CD4-positive, CD25-positive, alpha-beta regulatory T cell (primary cell): ENCODE measurements around the gene SLC37A3. TPM values are rescaled to one million over a fixed set of nuclear protein-coding genes. Genes with fewer than 3 reads are reported as not detected.
"Not testable (repeated sequence)": the region's sequence is repeated elsewhere in the genome, so short reads cannot be mapped to it uniquely, and the experiment has no call there.

Experiments
- ATAC-seq, 2 donors: fragments of 150-1000 bp; cut with Tn5 transposase; one replicate each; pipeline ENCODE4 v1.10.0; 2021; ENCODE audit warnings: low read depth in 2 of 2, moderate number of reproducible peaks in 2 of 2, moderate library complexity in 1 of 2
- DNase-seq, 3 donors: peaks; one replicate each; pipeline versions ENCODE4 v3.0.0 to v3.0.0-alpha.2; 2012 to 2022; ENCODE audit warnings: mixed read lengths in 1 of 3
- H3K27ac ChIP-seq: one replicate; pipeline ENCODE4 v1.7.0; 2013; ENCODE audit warnings: mild to moderate bottlenecking, low read length; ENCODE audit not compliant: insufficient read depth, poor library complexity, severe bottlenecking
- H3K27me3 ChIP-seq: one replicate; pipeline ENCODE4 v1.7.0; 2013; ENCODE audit warnings: low read length; ENCODE audit not compliant: control insufficient read depth, insufficient read depth
- H3K36me3 ChIP-seq: one replicate; pipeline ENCODE4 v1.7.0; 2013; ENCODE audit warnings: mild to moderate bottlenecking, low read length, moderate library complexity; ENCODE audit not compliant: control insufficient read depth, insufficient read depth
- H3K4me1 ChIP-seq: 2 replicates; pipeline ENCODE4 v1.7.0; 2013; ENCODE audit warnings: mild to moderate bottlenecking, low read length; ENCODE audit not compliant: insufficient read depth, control insufficient read depth, poor library complexity, severe bottlenecking
- H3K4me3 ChIP-seq: one replicate; pipeline ENCODE4 v1.7.0; 2013; ENCODE audit warnings: low read depth, mild to moderate bottlenecking, low read length, moderate library complexity
- H3K9me3 ChIP-seq, 2 experiments: 1 replicate in 1 of 2; 2 replicates in 1 of 2; pipeline ENCODE4 v1.7.0; 2013; ENCODE audit warnings: low read length in 2 of 2, mild to moderate bottlenecking in 1 of 2, moderate library complexity in 1 of 2; ENCODE audit not compliant: control insufficient read depth in 2 of 2
- H3K27ac Mint-ChIP-seq, 3 donors: one replicate each; pipeline ENCODE4 v1.8.0; 2020 to 2022; ENCODE audit warnings: mild to moderate bottlenecking in 3 of 3, mixed read lengths in 3 of 3, moderate library complexity in 2 of 3
- H3K27me3 Mint-ChIP-seq: one replicate; pipeline ENCODE4 v1.8.0; 2022; ENCODE audit warnings: mild to moderate bottlenecking, mixed read lengths
- H3K36me3 Mint-ChIP-seq: one replicate; pipeline ENCODE4 v1.8.0; 2020; ENCODE audit warnings: mixed read lengths
- H3K4me1 Mint-ChIP-seq, 4 donors: one replicate each; pipeline ENCODE4 v1.8.0; 2020 to 2022; ENCODE audit warnings: mixed read lengths in 4 of 4, mild to moderate bottlenecking in 1 of 4
- H3K4me3 Mint-ChIP-seq, 4 donors: one replicate each; pipeline ENCODE4 v1.8.0; 2020 to 2022; ENCODE audit warnings: mild to moderate bottlenecking in 4 of 4, mixed read lengths in 4 of 4, moderate library complexity in 3 of 4
- H3K9me3 Mint-ChIP-seq, 7 donors: one replicate each; pipeline ENCODE4 v1.8.0; 2020 to 2022; ENCODE audit warnings: mixed read lengths in 7 of 7, mild to moderate bottlenecking in 3 of 7, moderate library complexity in 2 of 7
- polyA plus RNA-seq, 4 donors: library from polyadenylated mRNA; unstranded; fragments of 300-500 nt; fragmentation: Illumina TruSeq; gene quantifications; one replicate each; pipeline ENCODE4 v1.2.3, GENCODE V29; 2021
- total RNA-seq: library from RNA; stranded (reverse); gene quantifications from one replicate; pipeline ENCODE4 v1.2.3, GENCODE V29; 2022

The SLC37A3 gene
- total and polyA plus RNA-seq, 5 donors from 2014 or later: 13.0 to 44.7 (median 15.5) TPM

DNA sequence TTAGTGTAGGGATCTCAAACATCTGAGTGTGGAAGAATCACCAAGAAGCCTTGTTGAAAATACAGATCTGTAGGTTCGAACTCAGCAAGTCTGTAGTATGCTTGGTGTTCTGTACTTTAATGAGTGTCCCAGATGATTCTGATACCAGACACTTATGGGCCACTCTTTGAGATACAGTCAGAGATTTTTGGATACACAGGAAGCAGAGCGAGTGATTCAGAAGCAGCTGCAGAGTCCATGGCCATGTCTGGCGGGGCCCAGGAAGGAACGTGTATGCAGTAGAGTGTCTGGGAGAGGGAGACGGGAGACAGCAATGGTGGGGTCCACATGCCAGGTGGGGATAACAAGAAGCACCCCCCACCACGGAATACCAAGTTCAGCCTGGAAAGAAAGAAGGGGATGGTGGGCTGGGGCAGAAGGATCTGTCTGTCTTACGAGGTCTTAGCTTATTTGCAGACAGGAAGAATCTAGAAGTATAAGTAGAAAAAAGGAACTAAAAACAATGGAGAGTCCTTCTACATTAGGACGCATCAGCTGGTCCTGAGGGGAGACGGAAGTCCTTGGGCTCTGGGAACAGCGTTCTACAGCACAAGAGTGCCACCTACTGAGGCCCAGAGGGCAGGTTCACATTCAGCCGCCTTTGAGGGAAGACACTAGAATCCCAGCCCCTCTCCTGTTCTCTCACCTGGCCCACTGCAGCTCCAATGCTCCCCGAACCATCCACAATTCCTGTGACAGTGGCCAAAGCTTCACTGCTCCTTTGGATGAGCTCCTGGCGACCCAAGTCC is 55.4 kb downstream of the SLC37A3 start:
- Mint-ChIP-seq H3K36me3 (peaks cover 52% of the 10 kb centered on the region), H3K4me1 (peaks cover 0 to 7% (median 0%) of the 10 kb centered on the region in 4 donors), H3K27ac (peak overlapping the region in 2 of 3 donors; percentile 38 to 64), H3K4me3 (peak overlapping the region in 1 of 4 donors; percentile 15), H3K9me3 (no peaks in the 10 kb centered on the region), H3K27me3 (no peaks in the 10 kb centered on the region)
- Histone ChIP-seq H3K27ac (no peak overlapping the region), H3K9me3 (no peaks in the 10 kb centered on the region), H3K4me3 (no peak overlapping the region), H3K4me1 (no peaks in the 10 kb centered on the region), H3K36me3 (peaks cover 48% of the 10 kb centered on the region), H3K27me3 (no peaks in the 10 kb centered on the region)
- ATAC-seq: no peak
- DNase-seq: no peak

GRCh38 chr7:140338959-140339358 is 59.4 kb downstream of the SLC37A3 start:
- not testable (repeated sequence) for DNase-seq, ATAC-seq, H3K4me3 ChIP-seq, H3K9me3 Mint-ChIP-seq, H3K4me3 Mint-ChIP-seq, H3K9me3 ChIP-seq, H3K27me3 Mint-ChIP-seq, H3K27ac Mint-ChIP-seq, H3K27ac ChIP-seq, H3K4me1 Mint-ChIP-seq, H3K4me1 ChIP-seq, H3K27me3 ChIP-seq
- peaks cover 58% of the 10 kb centered on the region for H3K36me3 Mint-ChIP-seq
- H3K36me3 ChIP-seq: peaks cover 51% of the 10 kb centered on the region

- H3K27me3 ChIP-seq: no peaks in the 10 kb centered on the region
- H3K4me1 ChIP-seq: no peaks in the 10 kb centered on the region
- H3K4me1 Mint-ChIP-seq: peaks cover 0 to 13% (median 4%) of the 10 kb centered on the region in 4 donors
- DNase-seq (no peak), ATAC-seq (no peak)
- H3K36me3 Mint-ChIP-seq: peaks cover 37% of the 10 kb centered on the region
- no peaks in the 10 kb centered on the region for H3K9me3 ChIP-seq
- H3K9me3 Mint-ChIP-seq: no peaks in the 10 kb centered on the region
- H3K36me3 ChIP-seq: peaks cover 29% of the 10 kb centered on the region
- H3K27me3 Mint-ChIP-seq: no peaks in the 10 kb centered on the region
- H3K27ac Mint-ChIP-seq: no peak overlapping the region
- no peak overlapping the region for H3K27ac ChIP-seq
- H3K4me3 Mint-ChIP-seq: no peak overlapping the region
- no peak overlapping the region for H3K4me3 ChIP-seq
These were observed 63.8 kb downstream of the SLC37A3 start for GRCh38 chr7:140334341-140335057.

GRCh38 chr7:140333686-140334085 is 64.6 kb downstream of the SLC37A3 start:
- no peak for DNase-seq
- Mint-ChIP-seq H3K9me3 (no peaks in the 10 kb centered on the region), H3K36me3 (peaks cover 36% of the 10 kb centered on the region), H3K27ac (peak overlapping the region in 1 of 3 donors; percentile 55), H3K4me3 (no peak overlapping the region), H3K4me1 (peaks cover 0 to 13% (median 4%) of the 10 kb centered on the region in 4 donors), H3K27me3 (no peaks in the 10 kb centered on the region)
- peaks cover 29% of the 10 kb centered on the region for H3K36me3 ChIP-seq
- no peak overlapping the region for H3K27ac ChIP-seq
- H3K9me3 ChIP-seq: no peaks in the 10 kb centered on the region
- no peak overlapping the region for H3K4me3 ChIP-seq
- ATAC-seq: no peak
- H3K27me3 ChIP-seq: no peaks in the 10 kb centered on the region
- H3K4me1 ChIP-seq: no peaks in the 10 kb centered on the region

GRCh38 chr7:140333223-140333622 is 65.1 kb downstream of the SLC37A3 start:
- H3K36me3 ChIP-seq: peaks cover 29% of the 10 kb centered on the region
- no peaks in the 10 kb centered on the region for H3K9me3 Mint-ChIP-seq
- no peaks in the 10 kb centered on the region for H3K9me3 ChIP-seq
- H3K4me1 Mint-ChIP-seq: peaks cover 0 to 13% (median 4%) of the 10 kb centered on the region in 4 donors
- peak in 1 of 3 donors; percentile 41 for DNase-seq
- no peak for ATAC-seq
- H3K27me3 Mint-ChIP-seq: no peaks in the 10 kb centered on the region
- no peak overlapping the region for H3K4me3 ChIP-seq
- no peaks in the 10 kb centered on the region for H3K4me1 ChIP-seq
- H3K27me3 ChIP-seq: no peaks in the 10 kb centered on the region
- H3K27ac ChIP-seq: no peak overlapping the region
- H3K36me3 Mint-ChIP-seq: peaks cover 36% of the 10 kb centered on the region
- peak overlapping the region in 2 of 3 donors; percentile 46 to 73 for H3K27ac Mint-ChIP-seq
- peak overlapping the region in 1 of 4 donors; percentile 31 for H3K4me3 Mint-ChIP-seq

- no peaks in the 10 kb centered on the region for H3K9me3 Mint-ChIP-seq
- H3K27me3 Mint-ChIP-seq: no peaks in the 10 kb centered on the region
- ATAC-seq: no peak
- H3K27ac Mint-ChIP-seq: no peak overlapping the region
- Histone ChIP-seq H3K9me3 (no peaks in the 10 kb centered on the region), H3K27me3 (no peaks in the 10 kb centered on the region), H3K4me1 (peaks cover 4% of the 10 kb centered on the region), H3K36me3 (peaks cover 21% of the 10 kb centered on the region), H3K4me3 (no peak overlapping the region), H3K27ac (no peak overlapping the region)
- H3K4me1 Mint-ChIP-seq: peaks cover 0 to 13% (median 4%) of the 10 kb centered on the region in 4 donors
- no peak for DNase-seq
- H3K4me3 Mint-ChIP-seq: no peak overlapping the region
- H3K36me3 Mint-ChIP-seq: peaks cover 30% of the 10 kb centered on the region
These were observed 67.7 kb downstream of the SLC37A3 start for GRCh38 chr7:140330595-140330994.

DNA sequence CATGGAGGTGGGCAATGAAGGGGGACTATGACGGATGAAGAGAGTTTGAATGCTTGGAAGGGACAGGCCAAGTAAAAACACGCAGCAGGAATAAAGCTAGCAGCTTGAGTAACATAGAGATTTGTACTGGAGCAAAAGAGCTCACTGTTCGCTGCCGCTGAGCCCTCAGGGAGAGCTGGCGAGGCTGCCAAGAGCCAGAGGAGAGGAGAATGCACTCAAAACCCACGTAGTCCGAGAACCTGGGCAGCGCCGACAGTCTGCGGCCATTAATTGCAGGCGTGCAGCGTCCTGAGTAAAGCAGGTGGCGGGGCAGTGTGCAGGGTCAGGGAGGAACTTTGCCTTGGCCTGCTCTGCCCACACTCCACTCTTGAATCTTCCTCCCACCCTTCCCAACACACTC is 68.2 kb downstream of the SLC37A3 start:
- DNase-seq (no peak), ATAC-seq (no peak)
- Mint-ChIP-seq H3K36me3 (peaks cover 26% of the 10 kb centered on the region), H3K27ac (no peak overlapping the region), H3K4me1 (peaks cover 0 to 13% (median 4%) of the 10 kb centered on the region in 4 donors), H3K9me3 (no peaks in the 10 kb centered on the region), H3K4me3 (no peak overlapping the region), H3K27me3 (no peaks in the 10 kb centered on the region)
- Histone ChIP-seq H3K27ac (no peak overlapping the region), H3K36me3 (peaks cover 17% of the 10 kb centered on the region), H3K9me3 (no peaks in the 10 kb centered on the region), H3K27me3 (no peaks in the 10 kb centered on the region), H3K4me1 (peaks cover 4% of the 10 kb centered on the region), H3K4me3 (no peak overlapping the region)
